RPMI7951 (cell line): Measurements from ENCODE around the gene RHOB. TPM values are rescaled to one million over a fixed set of nuclear protein-coding genes. Genes with fewer than 3 reads are reported as not detected.

Experiments used
- DNase-seq: peaks from one replicate; pipeline ENCODE4 v3.0.0-alpha.2; 2012; ENCODE audit warnings: low read depth
- total RNA-seq: library from RNA; depleted of rRNA; stranded (reverse); fragments of >200 nt; shearing (Covaris generic); gene quantifications from 2 replicates; pipeline ENCODE4 v1.2.3, GENCODE V29; 2014

The RHOB gene
- total RNA-seq, 1 experiment from 2014 or later: 33.5 TPM

DNA sequence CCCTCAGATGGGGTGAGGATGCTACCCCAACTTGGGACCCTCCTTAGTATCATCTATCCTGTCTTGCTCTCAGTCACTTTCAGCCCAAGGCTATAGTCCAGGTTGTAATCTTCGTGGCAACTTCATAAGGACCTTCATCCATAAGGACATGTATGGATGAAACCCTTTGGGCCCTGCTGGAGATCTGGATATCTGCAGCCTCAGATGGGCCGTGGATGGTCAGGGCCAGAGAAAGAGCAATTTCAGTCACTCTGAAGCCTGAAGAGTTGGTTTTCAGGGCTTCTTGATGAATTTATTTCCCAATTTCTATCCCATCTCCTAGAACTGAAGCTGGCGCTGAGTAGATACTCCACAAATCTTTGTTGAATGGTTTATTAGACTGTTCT lies 28.7 kb downstream of the RHOB start:
- no peak for DNase-seq

DNA sequence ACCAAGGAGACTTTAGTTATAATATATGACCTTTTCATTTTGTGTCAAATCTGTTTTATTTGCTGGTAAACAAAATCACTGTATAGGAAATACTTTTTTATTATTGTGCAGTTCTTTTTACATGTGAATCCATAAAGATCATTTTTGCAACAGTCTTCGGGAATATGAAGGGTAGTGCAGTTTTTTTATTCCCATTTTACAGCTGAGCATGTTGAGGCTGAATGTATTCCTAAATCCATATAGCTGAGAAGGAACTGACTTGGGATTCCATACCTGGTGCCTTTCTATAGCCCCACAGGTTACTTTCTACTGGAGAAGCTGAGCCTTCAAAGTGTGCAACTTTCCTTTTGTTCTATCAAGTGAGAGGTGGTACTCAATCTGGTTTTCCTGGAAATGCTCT lies 29.6 kb downstream of the RHOB start:
- no peak for DNase-seq

- no peak for DNase-seq
These were observed 30.1 kb downstream of the RHOB start for GRCh38 chr2:20476950-20477349.

- no peak for DNase-seq
These were observed 32.1 kb downstream of the RHOB start for GRCh38 chr2:20478961-20479360.

DNA sequence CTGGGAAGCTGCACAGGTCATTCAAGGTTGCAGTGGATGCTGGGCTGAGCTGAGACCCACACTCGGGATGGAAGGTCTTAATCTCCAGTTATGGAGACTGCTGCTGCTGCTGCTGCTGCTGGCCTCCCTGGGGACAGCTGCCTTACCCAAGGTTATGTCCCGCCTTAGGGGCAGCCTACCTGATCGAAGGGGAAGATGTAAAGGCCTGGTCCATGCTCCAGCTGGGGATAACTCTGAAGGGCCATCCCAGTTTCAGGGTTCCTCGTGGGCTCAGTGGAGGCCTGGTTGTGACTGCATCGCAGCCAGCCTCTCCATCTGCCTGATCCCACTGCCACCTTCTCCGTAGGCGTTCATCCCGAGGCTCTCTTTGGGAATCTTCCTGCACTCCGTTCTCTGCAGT lies 33.0 kb downstream of the RHOB start:
- DNase-seq: no peak

DNA sequence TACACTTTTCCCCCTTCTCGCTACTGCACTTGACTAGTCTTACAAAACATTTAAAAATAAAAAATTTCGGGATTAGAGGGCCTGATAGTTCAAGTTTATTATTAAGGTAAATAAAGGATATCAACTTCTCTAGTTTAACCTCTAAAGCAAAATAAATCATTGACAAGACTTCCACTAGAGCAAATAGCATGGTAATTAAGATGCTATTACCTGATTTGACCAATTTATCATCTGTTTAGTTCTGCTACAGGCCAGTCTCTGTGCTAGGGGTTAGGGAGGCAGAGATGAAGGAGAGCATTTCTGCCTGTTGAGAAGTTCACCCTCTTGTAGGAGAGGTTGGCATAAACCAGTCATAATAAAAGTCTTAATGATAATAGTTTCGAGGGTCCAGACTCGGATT lies 34.0 kb downstream of the RHOB start:
- no peak for DNase-seq

DNA sequence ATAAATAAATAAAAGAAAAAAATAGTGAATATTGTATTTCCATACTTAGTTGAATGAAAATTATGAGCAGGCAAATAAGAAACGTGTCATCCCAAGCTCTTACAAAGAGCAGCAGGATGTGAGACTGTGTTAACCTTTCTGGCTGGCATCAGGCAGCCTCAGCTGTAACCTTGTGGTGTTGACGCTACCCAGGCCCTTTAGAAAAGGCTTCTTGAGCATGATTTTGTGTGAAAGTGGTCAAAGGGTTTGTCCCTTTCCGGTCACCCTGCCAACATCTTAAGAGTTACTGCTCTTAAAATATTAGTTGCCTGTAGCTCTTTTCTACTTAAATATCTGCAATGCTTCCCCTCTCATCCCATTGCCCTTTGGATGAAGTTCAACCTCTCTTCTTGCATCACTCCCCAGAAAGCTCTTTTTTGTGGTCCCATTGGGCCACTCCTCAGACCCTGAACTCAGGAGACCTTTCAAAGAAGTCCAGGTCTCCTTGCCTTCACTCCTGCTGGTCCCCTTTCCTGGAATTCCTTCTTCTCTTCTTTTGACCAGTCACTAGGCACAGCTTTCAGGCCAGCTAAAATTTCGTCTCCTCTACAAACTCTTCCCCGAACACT lies 35.0 kb downstream of the RHOB start:
- DNase-seq: no peak

DNA sequence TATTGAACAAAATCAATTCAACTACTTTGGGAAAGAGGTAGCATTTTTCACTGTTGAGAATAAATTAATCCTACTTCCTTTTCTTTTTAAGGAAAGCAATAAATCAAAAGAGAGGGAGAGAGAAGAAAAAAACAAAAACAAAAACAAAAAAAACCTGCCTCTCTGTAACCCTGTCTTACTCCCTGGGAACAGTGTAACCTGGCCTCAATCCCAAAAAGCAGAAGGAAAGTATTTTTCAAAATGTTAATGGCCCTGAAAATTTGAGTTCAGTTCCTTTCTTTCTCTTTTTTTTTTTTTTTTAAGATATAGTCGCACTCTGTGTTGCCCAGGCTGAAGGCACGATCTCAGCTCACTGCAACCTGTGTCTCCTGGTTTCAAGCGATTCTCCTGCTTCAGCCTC lies 35.9 kb downstream of the RHOB start:
- DNase-seq: no peak

- no peak for DNase-seq
These were observed 36.5 kb downstream of the RHOB start for GRCh38 chr2:20483194-20483895.

GRCh38 chr2:20484034-20484617 lies 37.3 kb downstream of the RHOB start:
- no peak for DNase-seq

GRCh38 chr2:20484810-20485611 lies 38.1 kb downstream of the RHOB start:
- no peak for DNase-seq

GRCh38 chr2:20485612-20486388 lies 38.9 kb downstream of the RHOB start:
- no peak for DNase-seq

DNA sequence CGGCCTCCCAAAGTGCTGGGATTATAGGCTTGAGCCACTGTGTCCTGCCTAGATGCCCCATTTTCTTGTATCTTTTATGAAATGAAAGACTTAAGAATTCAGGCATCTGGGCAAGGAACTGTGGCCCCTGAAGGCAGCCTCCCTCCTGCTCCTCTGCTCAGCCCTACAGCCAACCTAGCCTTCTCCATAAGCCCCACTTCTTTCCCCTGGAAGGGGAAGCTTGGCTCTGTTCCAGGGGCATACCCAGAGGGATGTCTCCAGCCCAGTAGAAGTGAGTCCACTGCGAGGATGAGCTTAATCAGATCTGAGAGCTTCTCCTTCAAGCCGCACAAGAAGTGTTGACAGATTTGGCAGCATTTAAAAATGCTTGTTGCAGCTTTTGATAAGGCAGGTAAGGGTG lies 39.7 kb downstream of the RHOB start:
- no peak for DNase-seq

GRCh38 chr2:20487030-20487391 lies 40.1 kb downstream of the RHOB start:
- DNase-seq: no peak

DNA sequence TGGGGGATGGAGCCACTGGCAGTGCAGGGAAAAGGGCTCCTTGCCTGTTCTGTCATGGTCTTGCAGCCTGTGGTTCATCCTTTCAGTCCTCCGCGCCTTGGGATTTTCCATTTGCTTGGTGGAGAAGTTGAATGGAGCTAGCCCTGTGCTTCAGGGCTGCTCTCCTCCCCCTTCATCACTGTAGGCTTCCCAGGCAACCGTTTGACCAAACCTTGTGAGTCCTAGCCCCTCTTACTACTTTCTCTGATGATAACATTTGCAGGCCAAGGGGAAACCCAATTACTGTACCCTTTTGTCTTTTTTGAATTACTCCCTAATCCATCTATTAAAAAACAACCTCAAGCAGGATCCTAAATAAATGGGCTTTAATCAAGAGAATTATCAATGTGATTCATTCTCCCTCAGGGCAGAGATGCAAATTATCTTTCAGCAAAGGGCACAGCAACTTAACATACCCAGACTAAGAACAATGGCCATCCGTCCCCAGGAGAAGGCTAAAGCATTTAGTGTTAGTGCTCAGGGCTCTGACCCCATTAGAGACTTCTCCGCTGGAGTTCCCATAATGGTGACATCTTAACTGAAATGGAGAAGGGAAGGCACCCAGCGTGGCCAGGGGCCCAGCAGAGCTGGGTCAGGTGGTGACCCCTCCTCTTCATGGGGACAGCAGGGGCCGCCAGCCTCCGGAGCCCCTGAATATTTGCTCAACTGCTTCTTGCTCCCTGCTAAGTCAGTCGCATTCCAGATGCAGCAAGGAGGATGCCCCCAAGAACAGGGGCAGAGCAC lies 40.7 kb downstream of the RHOB start:
- peak; percentile 61 for DNase-seq

- DNase-seq: no peak
These were observed 41.3 kb downstream of the RHOB start for GRCh38 chr2:20488201-20488641.

DNA sequence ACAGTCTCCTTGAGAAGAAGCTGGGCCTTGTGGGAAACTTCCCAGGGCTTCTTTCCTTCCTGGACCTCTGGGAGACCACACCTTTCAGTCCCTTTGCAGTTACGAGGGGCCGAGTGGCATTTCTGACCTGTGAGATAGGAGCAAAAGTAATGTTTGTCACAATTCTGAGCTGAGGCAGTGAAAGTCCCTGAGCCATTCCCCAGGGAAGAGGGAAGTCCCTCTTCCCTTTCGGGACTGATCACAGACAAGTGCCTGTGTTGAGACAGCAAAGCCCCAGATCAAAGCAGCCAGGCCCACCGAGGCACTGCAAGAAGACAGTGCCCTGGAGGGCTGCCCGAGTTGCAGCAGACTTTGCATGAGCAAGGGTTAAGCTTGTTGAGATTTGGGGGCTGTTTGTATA lies 41.9 kb downstream of the RHOB start:
- no peak for DNase-seq

GRCh38 chr2:20490300-20491181 lies 43.7 kb downstream of the RHOB start:
- DNase-seq: no peak

DNA sequence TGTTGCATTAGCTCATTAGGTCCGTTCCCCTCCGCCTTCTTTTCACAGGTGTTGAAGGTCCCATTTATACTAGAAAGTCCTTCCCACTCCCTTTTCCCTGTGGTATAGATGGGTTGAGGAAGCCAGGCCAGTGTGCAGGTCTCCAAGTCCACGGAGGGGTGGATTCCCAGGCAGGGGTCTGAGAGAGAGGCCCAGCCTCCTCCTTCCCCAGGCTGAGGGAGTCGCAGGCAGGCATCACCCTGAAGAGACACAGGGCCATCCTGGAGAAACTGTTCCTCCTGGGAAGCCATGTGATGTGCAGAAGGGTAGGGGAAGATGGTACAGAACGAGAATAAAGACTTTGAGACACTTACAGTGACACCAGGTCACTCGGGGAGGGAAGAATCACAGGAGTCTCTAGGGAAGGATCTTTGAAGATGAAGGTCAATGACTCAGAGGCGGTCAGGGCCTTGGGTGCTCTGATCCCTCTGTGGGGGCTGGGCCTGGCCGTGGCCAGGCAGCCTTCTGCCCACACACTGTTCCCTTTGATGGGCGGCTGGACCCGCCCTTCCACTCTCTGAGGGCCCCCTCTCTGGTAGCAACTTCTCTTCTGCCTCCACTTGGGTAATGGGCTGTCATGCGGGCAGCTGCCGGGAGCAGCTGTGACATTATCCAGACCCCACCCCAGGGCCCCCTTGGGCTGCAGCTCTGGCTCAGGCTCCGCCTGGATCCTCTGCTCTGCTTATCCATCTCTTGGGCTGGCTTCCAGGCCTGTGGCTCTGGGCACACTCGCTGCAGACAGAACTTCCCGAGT lies 45.1 kb downstream of the RHOB start:
- peak; percentile 83 for DNase-seq
